AML-193 (cell line): ENCODE data around the gene MYO3B.

Experiments
- DNase-seq, 2 experiments: peaks; one replicate each; lab custom pipeline; 2025; lab: John Stamatoyannopoulos, UW

The MYO3B gene

DNA sequence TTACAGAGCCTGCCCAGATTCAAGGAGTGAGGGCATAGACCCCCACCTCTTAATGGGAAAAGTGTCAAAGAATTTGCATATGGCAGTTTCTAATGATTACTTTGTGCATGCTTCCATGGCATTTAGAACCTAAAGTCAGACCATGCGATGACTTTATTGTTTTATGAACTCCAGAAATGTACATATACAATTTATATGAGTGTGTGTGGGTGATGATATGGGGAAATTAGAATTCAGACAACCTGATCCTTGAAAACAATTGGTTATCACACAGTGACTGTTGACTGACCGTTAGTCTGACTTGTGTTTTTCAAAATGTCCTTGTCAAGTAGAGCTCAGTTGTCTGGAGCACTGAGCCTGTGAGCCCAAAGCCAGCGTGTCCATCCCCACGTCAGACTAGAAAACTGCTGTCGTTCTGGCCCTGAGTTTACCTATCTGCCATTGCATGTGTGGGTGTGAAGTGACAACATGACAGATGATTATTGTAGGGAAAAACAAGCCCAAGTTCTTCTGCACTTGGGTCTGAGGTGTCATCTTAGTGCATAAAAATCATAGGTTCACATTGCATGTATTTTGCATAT lies 128.4 kb downstream of the MYO3B start:
- DNase-seq = no peak

DNA sequence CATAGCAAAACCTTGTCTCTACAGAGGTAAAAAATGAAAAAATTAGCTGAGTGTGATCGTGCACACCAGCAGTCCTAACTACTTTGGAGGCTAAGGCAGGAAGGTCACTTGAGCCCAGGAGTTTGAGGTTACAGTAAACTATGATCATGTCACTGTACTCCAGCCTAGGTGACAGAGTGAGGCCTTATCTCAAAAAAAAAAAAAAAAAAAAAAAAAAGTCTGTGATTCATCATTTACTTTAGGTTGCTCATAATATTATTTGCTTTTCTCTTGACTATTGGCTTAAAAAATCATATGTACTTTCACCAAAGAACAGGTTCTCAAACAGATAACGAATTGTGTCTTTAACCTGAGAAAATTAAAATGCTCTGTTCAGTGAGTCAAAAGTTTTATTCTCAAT lies 129.1 kb downstream of the MYO3B start:
- DNase-seq = no peak

DNA sequence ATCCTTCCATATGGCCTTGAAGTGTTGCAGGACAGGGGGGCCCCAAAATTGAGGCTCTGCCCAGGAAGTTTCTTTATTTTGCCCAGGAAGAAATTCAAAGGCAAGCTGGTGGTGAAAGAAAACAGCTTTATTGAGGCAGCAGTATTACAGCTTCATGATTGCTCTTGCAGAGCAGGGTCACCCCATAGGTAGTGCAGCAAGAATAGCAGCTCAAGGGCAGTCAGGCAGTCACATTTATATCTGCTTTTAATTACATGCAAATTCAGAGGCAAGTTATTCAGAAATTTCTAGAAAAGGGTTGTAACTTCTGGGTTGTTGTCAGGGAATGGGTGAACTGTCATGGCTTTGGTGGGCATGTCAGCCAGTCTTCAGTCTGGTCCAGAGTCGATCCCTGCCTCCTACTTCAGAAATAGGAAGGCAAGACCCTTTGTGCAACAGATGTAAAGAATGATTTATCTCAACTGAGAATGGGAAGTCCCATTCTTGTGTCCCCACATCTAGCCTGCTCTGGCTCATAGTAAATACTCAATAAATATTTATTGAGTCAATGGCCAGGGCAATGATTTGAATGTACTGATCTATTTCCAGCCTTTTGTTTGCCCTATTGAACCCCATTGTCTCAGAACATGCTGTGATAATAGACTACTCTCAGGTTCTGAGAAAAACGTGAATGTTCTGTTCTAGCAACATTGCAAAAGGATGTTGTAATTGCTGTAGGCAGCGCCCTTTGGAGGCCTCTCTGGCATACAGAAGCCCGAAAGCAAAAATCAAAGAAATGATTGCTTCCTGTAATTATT lies 129.8 kb downstream of the MYO3B start:
- DNase-seq = no peak

DNA sequence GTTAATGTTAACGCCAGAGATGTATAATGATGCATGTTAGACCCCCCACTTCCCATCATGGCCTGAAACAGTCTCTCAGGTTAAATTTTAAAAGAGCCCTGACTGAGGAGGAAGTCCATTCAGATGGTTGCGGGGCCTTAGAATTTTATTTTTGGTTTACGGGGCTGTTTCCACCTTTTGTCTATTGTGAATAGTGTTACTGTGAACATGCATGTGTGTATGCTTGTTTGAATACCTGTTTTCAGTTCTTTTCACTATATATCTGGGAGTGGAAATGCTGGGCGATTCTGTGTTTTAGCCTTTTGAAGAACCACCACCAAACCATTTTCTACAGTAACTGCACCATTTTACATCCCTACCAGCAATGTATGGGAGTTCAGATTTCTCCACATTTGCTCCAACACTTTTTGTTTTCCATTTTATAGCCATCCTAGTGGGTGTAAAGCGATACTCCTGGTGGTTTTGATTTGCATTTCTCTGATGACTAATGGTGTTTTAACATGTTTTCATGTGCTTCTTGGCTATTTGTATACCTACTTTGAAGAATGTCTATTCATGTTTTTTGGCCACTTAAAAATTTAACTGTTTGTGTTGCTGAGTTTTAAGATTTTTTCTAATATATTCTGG lies 133.0 kb downstream of the MYO3B start:
- DNase-seq = no peak

DNA sequence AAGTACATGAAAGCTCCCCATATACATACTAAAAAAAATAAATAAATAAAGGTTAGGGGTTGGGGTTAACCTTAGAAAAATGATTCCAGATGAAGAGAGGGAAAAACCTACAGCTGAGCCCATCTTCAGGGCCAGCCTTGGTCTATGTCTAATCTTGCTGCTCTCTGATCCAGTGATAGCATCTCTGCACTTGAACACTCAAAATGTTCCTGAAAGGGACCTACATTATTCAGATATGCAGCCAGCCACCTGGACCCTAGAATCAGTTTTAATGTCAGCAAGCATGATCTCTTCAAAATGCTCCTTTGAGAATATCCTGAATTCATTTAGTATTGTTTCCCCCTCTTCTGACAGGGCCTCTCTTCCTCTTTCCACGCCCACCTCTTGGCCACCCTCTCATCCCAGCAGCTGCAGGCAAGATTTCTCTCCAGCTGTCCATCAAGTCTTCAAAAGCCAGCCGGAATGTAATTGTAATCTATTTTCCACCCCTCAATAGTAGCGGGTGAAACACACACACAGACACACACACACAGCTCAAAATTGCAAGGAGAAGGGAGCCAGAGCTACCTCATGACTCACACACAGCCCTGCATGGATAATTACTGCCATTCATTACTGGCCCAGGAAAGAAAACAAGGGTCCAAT lies 135.5 kb downstream of the MYO3B start:
- no peak for DNase-seq

DNA sequence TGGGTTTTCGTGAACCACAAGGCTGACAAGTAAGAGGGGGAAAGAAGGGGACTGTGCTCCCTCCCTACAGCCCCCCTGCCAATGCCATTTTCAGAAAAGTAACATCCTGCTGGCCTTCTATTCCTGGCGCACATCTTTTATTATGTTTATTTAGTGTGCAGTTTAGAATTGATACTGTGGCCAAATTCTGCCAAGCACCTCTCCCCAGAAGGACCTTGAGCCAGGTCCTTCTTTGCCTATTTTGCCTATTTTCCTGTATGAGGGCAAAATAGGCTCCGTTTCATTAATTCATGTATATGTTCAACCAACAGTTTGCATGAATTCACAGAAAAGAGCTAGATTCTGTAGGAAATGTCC lies 136.0 kb downstream of the MYO3B start:
- no peak for DNase-seq

DNA sequence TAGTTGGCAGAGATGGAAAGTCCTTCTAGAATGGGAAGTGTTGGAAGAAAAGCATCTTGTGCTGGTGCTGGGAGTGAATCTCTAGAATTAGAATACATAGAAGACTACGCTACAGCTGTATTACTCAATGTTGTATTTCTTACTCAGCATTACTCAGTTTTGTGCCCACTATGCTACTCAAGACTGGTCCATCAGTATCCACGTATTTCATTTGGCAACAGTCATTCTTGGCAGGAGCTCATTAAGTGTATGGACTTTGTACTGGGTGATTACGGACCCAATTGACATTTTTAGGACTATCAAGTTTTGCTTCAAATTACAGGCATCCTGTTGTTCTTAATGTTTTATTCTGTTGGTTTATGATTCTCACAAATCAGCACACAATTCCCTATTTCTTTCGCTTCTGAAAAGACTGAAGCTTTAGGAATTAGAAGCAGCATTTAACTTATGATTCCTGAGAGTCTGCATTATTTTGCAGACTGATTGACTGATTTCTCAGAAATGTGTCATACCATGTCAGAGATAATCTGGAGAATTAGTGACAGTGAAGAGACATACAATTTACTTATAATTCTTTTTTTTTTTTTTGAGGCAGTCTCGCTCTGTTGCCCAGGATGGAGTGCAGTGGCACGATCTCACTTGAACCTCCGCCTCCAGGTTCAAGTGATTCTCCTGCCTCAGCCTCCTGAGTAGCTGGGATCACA lies 136.9 kb downstream of the MYO3B start:
- no peak for DNase-seq

DNA sequence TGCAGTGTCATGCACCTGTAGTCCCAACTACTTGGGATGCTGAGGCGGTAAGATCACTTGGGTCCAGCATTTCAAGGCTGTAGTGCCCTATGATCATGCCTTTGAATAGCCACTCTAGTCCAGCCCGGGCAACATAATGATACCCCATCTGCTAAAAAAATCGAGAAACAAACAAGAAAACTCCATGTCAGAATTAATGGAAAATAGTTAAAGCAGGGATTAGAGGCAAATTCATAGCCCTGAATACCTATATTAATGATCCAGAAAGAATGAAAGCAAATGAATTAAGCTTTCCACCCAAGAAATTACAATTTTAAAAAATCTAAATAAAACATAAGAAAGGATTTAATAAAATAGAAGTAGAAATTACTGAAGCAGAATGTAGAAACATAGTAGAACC lies 143.0 kb downstream of the MYO3B start:
- no peak for DNase-seq

DNA sequence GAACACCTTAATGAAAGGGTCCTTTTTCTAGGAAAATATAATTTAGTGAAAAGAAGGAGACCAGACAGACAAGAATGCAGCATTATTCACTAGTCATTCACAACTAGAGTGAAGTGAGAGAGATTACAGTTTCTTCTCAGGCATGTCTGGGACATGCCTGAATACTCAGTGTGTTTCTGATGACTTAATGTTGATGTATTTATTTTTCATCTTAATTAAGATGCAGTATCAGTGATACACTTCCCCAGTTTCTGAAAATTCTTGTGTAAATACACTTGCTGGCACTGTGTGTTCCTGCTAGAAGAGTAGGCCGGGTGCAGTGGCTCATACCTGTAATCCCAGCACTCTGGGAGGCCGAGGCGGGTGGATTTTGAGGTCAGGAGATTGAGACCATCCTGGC lies 143.6 kb downstream of the MYO3B start:
- DNase-seq = no peak

DNA sequence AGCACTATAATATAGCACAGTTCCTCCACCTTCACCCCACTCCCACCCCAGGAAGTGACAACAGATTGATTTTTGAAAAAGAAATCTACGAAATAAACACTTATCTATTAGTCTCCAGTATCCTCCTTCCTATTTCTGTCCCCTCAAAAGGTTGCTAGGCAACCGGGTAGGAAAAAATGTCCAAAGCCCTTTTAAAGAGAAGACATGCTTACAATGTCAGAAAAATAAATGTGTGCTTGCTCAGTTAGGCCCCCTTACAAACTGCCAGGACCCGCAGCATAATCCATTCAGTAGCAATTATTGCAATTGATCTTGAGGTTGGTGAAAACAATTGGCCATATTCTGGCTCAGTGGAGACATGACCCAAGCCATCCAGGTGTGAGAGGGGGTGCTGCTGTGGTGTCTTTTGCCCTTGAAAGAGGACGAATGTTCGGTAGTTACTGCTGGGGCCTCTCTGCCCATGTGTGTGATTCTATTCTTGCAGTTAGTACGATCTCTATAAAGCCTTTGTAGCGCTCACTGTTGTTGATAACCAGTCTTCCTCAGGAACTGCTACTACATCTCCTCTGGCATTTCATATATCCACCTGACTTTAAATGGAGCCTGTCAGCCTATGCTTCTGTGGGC lies 144.3 kb downstream of the MYO3B start:
- no peak for DNase-seq

DNA sequence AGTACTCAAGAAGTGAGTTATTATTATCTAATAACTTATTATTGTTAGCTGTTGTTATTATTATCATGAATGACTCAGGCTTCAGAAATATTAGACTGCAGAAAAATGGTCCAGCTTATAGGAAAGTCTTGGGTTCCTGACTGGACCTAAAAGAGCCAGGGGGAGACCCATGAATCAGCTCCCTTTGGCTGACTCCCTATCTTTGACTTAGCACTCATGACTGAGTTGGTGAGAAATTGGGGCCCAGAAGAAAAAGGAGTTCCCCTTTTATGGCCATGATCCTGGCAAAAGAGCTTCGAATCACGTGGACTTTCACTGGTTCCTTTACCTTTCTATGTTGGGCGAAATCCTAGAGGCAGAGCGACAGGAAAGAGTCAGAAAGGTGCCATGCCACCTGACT lies 145.8 kb downstream of the MYO3B start:
- no peak for DNase-seq

DNA sequence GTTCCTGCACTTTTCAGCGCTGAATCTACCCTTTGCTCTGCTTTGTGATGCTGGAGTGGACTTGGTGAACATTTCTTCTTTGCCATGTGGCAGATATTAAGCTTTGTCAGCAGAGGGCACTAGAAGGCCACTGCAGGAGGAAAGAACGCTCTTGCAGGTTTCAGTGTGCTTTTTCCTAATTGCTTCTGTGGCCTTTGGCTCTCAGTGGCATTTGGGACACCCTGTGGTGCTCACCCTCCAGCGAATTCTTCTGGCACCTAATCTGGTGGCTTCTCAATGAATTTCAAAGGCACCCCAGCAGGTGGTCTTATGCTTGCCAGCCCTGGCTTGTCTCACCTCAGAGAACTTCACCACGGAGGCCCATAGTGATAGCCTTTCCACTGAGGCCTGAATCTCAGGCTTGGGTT lies 146.7 kb downstream of the MYO3B start:
- peak; percentile 44 to 45 for DNase-seq

DNA sequence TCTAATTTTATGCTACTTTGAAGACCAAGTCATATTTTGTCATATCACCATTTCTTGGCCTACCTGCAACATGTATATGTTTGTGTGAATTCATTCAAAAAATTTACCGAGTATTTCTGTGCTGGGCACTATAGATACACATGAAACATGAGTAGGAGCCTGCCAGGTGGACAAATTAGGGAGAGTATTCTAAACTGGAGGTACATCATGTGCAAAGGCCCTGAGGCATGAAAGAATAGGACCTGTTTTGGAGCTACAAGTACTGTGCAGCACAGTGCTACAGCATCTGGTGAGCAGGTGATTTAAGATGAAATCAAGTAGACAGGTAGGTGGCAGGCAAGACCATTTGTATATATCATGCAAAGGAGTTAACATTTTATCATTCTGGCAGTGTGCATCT lies 152.9 kb downstream of the MYO3B start:
- no peak for DNase-seq

DNA sequence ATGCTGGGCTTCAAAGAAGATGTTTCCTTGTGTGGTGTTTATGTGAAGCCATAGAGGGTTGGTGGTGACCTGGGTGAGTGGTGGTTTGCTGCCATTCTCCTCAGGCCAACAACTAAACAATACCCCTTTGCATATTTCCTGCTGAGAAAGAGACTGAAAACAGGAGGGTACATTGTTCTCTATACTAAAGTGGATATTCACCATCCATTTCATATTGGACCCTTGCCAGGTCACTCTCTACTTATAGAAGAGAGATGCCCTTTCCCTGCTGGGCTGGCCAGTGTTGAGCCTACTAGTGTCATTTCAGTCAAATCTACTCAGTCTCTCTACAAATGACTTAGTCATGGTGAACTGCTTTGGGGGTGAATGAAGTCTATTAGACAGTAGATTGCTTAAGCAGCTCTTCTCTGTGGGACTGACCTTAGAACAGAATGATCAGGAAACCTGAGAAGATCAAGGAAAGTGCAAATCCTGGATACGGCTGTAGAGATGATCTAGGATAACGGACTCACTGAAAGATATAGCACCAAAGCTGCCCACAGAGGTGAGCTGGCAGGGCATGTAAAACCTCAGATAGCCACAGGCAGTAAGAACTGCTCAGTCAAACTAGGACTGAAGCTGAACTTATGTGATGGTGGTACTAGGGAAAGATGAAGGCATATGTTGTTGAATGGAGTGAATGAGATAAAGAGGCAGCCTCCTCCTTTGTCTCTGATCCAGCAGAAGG lies 154.9 kb downstream of the MYO3B start:
- DNase-seq = no peak

DNA sequence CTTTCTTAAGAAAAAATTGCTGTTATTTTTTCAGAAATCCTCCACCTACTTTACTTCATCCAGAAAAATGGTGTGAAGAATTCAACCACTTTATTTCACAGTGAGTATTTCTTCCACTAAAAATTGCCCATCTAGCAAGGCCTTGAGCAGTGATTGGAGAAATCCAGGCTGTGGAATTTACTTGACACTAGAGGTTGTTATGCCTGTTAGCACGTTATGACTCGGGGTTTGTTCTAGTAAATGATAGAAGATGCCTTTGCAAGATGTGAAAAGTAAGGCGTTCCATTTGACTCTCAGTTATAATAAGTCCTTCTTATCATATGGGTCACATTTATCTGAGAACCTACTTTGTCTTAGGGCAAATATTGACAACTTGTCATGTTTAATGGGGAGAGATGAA lies 157.4 kb downstream of the MYO3B start:
- no peak for DNase-seq

DNA sequence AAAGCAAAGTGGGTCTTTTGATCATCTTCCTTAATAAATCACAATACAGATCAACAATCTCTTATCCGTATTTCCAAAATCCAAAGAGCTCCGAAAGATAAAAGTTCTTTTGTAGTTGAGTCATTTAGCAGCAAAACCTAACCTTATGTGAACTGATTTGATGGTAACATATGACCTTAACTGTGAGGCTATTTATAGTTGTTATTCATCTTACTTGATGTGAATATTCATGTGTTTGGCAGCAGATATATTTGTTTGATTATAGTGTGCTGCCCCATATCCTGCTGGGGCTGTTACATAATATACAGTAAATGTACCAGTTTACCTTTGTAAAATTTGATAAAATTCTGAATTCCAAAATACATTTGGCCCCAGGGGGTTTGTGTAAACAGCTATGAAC lies 158.5 kb downstream of the MYO3B start:
- no peak for DNase-seq

DNA sequence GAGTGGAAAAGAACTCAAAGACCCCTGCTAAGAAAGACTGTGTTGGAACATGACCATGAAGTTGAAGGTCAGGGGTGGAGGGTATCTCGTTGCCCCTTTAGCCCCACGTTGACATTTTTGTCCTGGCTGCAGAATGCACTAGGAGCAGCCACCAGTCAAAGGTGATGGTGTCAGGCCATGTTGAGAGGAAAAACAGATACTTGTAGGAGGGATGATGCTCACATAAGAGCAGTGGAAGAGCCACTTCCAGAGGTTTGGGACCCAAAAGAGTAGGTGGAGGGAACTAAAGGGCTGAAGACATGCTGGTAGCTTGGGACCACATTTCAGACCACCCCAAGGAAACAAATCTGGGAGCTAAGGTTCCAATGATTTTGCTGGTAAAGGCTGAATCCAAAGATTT lies 159.0 kb downstream of the MYO3B start:
- no peak for DNase-seq

DNA sequence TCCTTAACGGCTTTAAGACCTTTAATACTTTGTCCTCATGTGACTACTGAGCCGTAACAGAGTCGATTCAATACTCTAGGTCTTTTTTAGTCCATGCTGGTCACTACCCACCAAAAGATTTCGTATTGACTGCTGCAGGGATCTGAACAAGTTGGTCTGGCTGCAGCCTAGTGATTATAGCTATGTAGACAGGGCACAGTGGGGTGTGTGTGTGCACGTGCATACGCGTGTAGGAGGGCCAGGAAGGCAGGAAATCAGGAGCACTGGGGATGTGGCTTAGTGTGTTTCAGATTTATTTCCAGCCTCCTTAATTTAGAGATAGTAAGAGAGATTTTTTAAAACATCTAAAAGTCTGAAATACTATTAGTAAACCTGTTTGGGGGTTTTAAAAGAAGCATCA lies 161.4 kb downstream of the MYO3B start:
- no peak for DNase-seq

DNA sequence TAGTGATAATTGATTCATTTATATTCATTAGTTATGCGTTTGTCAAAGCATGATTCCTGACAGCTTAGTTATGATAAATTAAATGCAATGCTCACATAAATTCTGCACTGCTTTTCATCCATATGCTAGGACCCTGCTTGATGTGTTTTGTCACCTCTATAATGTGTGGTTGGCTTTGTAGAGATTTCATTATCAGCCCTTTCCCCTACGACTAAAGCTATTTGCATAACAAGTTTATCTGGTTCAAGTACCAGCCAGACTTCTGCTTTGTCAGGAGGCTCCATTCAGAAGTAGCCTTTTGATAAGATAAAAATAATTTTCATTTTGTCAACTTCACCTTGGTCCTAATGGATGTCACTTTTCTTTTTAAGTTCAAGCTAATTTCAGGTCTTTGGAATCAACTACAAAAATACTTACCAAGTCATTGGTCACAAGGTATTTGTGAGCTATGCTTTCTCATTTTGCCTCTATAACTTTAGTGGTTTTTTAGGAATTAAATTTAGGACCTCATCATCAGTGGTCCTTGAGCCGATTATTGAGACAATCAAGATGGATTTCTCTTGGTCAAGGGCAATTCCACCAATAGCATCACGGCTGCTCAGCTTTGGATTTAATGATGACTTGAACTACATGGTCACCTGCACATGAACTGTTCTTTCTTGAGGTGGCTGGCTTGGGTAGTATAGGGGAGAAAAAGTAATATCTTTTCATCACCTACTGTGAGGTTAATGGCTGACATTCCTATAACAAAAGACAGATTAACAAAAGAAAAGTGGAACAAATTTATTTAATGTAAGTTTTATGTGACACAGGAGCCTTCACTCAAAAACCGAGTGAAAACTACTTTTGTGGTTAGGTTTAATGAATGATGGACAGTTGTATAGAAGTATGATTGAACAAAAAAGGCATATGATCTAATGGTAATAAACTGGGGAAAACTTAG lies 162.1 kb downstream of the MYO3B start:
- no peak for DNase-seq

DNA sequence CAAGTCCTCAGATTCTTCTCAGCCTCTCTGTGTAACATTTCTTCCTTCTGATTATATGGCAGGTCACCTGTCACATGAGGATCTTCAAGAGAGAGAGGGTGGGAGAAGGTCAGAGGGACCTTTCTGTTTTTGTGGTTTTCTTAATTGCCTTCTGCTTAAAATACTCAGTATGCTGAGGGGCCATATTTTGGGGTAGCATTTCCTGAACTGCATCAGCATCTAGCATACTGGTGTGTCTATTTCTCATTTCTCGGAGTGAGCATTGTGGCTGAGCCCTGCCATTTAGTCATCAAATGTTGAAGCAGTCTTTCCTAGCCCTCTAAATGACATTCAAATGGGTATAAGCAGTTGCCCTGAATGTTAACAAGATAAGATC lies 162.7 kb downstream of the MYO3B start:
- DNase-seq = no peak
